Measurements from ENCODE around the gene KCNJ9.
"Not testable (repeated sequence)": the region's sequence is repeated elsewhere in the genome, so short reads cannot be mapped to it uniquely, and the experiment has no call there.

Gene KCNJ9

DNA sequence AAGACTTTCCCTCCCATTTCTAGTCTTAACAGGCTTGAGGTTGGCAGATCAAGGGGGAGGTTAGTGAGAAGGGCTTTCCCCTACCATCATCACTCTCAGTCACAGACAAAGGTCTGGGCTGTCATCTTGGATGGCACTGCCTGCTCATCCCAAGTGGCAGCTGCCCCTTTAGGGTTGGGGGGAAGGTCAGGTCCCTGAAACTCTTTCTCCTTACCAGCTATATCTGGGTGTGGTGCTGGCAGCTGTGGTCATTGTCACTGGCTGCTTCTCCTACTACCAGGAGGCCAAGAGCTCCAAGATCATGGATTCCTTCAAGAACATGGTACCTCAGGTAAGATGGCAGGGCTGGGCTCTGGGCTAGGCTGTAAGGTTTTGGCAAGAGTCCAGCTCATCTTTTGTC, 42.4 kb downstream of the KCNJ9 start:
- H3K4me3 ChIP-seq (ENCODE audit: low read length): no peak overlapping the region
- no peaks in the 10 kb centered on the region for H3K9me3 ChIP-seq (ENCODE audit: insufficient read depth, low read depth, low read length)
- no peak overlapping the region for H3K9ac ChIP-seq (ENCODE audit: low read depth, low read length)
- H3K4me1 ChIP-seq (ENCODE audit: insufficient read depth, low read length): peaks cover 5% of the 10 kb centered on the region
- H3K27me3 ChIP-seq (ENCODE audit: insufficient read depth, low read length): no peaks in the 10 kb centered on the region
- H3K27ac ChIP-seq (ENCODE audit: low read length): no peak overlapping the region
- H3K36me3 ChIP-seq (ENCODE audit: insufficient read depth, low read depth, low read length): peaks cover 79% of the 10 kb centered on the region

DNA sequence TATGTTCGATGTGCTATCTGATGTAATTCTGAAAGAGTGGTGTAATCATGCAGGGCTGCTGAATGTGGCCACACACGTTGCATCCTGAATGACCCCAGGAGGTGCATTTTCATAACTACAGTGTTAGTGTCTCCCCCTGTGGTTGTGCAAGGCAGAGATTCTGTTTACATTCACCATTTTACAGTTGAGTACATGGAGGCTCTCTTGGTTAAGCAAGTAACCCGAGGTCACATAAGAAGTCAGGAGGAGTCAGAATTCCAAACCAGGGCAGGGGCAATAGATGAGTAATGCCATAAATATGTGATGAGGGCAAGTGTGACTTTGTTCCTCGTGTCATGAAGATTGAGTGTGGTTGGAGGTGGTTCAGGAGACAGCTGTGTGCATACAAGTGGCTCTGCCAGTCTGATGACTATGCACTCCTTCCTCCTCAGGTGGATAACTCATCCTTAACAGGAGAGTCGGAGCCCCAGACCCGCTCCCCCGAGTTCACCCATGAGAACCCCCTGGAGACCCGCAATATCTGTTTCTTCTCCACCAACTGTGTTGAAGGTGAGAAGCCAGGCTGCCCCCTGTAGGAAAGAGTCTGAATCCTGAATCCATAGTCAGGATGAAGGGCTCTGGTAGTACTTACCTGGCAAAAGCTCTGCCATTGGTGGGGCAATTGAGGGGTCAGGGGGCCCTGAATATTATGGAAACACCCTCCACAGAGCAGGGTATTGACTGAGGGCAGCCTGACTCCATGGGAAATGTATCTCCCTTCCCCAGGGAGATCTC, 43.6 kb downstream of the KCNJ9 start:
- H3K4me1 ChIP-seq (ENCODE audit: insufficient read depth, low read length): peaks cover 5% of the 10 kb centered on the region
- no peak overlapping the region for H3K27ac ChIP-seq (ENCODE audit: low read length)
- H3K9me3 ChIP-seq (ENCODE audit: insufficient read depth, low read depth, low read length): no peaks in the 10 kb centered on the region
- no peaks in the 10 kb centered on the region for H3K27me3 ChIP-seq (ENCODE audit: insufficient read depth, low read length)
- no peak overlapping the region for H3K9ac ChIP-seq (ENCODE audit: low read depth, low read length)
- H3K36me3 ChIP-seq (ENCODE audit: insufficient read depth, low read depth, low read length): peaks cover 88% of the 10 kb centered on the region
- H3K4me3 ChIP-seq (ENCODE audit: low read length): no peak overlapping the region

DNA sequence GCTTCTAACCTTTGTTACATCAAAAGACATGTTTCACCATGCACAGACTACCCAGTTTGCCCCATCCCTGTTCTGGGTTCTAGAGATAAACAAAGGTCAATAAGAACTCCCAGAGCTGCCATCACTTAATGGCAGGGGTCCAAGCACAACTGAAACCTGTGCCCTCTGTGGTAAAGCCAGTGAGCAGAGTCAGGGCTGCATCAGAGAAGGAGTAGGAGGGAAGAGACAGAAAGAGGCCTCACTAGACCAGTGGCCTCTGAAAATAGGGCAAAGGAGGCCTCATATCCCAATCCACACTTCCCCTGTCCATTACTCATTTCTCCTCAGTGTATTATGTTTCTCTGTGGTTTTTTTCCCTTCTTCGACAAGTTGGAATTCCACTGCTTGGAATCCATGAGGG, 44.4 kb downstream of the KCNJ9 start:
- Histone ChIP-seq H3K9ac (ENCODE audit: low read depth, low read length) (no peak overlapping the region), H3K36me3 (ENCODE audit: insufficient read depth, low read depth, low read length) (peaks cover 96% of the 10 kb centered on the region), H3K9me3 (ENCODE audit: insufficient read depth, low read depth, low read length) (no peaks in the 10 kb centered on the region), H3K27ac (ENCODE audit: low read length) (no peak overlapping the region), H3K4me1 (ENCODE audit: insufficient read depth, low read length) (peaks cover 5% of the 10 kb centered on the region), H3K27me3 (ENCODE audit: insufficient read depth, low read length) (no peaks in the 10 kb centered on the region), H3K4me3 (ENCODE audit: low read length) (no peak overlapping the region)

DNA sequence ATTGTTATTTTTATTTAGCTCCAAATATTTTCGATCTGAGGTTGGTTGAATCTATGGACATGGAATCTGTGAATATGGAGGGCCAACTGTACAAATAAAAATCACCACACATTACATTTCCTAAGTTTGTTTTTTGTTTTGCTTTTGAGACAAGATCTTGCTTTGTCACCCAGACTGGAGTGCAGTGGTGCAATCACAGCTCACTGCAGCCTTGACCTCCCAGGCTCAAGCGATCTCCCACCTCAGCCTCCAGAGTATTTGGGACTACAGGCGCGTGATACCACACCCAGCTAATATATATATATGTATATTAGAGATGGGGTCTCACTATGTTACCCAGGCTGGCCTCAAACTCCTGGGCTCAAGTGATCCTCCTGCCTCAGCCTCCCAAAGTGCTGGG, 45.0 kb downstream of the KCNJ9 start:
- H3K27me3 ChIP-seq (ENCODE audit: insufficient read depth, low read length); H3K4me3 ChIP-seq (ENCODE audit: low read length); H3K9ac ChIP-seq (ENCODE audit: low read depth, low read length); H3K9me3 ChIP-seq (ENCODE audit: insufficient read depth, low read depth, low read length); H3K4me1 ChIP-seq (ENCODE audit: insufficient read depth, low read length); H3K27ac ChIP-seq (ENCODE audit: low read length): not testable (repeated sequence)
- H3K36me3 ChIP-seq (ENCODE audit: insufficient read depth, low read depth, low read length): peaks cover 97% of the 10 kb centered on the region

DNA sequence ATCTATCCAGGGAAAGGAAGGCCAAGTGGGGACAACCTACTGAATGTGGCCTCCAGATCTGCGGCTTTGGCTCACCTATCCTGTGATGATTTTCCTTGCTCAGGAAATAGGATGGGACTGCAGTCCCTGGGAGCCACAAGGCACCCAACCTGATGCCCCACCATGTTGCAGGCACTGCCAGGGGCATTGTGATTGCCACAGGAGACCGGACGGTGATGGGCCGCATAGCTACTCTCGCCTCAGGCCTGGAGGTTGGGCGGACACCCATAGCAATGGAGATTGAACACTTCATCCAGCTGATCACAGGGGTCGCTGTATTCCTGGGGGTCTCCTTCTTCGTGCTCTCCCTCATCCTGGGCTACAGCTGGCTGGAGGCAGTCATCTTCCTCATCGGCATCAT, 46.0 kb downstream of the KCNJ9 start:
- H3K9me3 ChIP-seq (ENCODE audit: insufficient read depth, low read depth, low read length): no peaks in the 10 kb centered on the region
- H3K27ac ChIP-seq (ENCODE audit: low read length): no peak overlapping the region
- H3K4me3 ChIP-seq (ENCODE audit: low read length): no peak overlapping the region
- peaks cover 5% of the 10 kb centered on the region for H3K4me1 ChIP-seq (ENCODE audit: insufficient read depth, low read length)
- H3K36me3 ChIP-seq (ENCODE audit: insufficient read depth, low read depth, low read length): peaks cover 98% of the 10 kb centered on the region
- no peak overlapping the region for H3K9ac ChIP-seq (ENCODE audit: low read depth, low read length)
- H3K27me3 ChIP-seq (ENCODE audit: insufficient read depth, low read length): no peaks in the 10 kb centered on the region

DNA sequence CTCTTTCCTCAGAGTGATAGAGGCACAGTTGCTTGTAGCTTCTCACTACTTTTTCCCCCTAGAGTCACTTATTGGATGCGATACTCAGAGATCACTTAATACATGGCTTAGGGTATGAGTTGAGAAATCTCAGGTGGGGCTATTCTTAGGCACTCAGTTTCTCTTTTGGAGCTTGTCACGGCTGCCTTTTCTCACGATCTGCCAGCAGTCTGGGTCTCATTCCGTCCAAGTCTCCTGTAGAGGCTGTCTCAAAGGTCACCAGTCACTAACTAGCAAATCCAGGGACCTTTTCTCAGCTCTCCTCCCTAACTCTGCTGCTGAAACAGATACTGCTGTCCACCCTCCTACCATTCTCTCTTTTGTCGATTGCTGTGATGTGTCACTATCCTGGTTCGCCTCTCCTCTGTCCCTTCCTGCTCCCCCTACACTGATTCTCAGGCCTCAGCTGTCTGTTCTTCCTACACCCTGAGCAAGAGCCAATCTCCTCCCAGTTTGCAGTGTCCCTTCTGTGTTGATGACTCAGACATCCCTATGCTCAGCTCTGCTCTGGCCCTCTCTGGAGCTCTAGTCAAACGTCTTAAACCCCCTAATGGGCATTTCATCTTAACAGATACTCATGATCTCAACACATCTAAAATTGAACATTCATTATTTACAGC, 46.7 kb downstream of the KCNJ9 start:
- H3K36me3 ChIP-seq (ENCODE audit: insufficient read depth, low read depth, low read length): peaks cover 98% of the 10 kb centered on the region
- no peaks in the 10 kb centered on the region for H3K9me3 ChIP-seq (ENCODE audit: insufficient read depth, low read depth, low read length)
- H3K9ac ChIP-seq (ENCODE audit: low read depth, low read length): no peak overlapping the region
- no peak overlapping the region for H3K4me3 ChIP-seq (ENCODE audit: low read length)
- no peaks in the 10 kb centered on the region for H3K27me3 ChIP-seq (ENCODE audit: insufficient read depth, low read length)
- H3K4me1 ChIP-seq (ENCODE audit: insufficient read depth, low read length): peaks cover 5% of the 10 kb centered on the region
- no peak overlapping the region for H3K27ac ChIP-seq (ENCODE audit: low read length)

DNA sequence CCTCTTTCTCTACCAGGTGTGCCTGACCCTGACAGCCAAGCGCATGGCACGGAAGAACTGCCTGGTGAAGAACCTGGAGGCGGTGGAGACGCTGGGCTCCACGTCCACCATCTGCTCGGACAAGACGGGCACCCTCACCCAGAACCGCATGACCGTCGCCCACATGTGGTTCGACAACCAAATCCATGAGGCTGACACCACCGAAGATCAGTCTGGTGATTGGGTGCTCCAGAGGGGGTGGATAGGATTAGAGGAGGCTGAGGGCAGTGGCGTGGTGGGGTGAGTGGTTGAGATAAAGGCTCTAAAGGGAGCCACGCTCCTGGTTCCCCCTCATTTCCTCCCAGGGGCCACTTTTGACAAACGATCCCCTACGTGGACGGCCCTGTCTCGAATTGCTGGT, 47.3 kb downstream of the KCNJ9 start:
- peaks cover 5% of the 10 kb centered on the region for H3K4me1 ChIP-seq (ENCODE audit: insufficient read depth, low read length)
- no peak overlapping the region for H3K27ac ChIP-seq (ENCODE audit: low read length)
- H3K9ac ChIP-seq (ENCODE audit: low read depth, low read length): no peak overlapping the region
- H3K27me3 ChIP-seq (ENCODE audit: insufficient read depth, low read length): no peaks in the 10 kb centered on the region
- no peaks in the 10 kb centered on the region for H3K9me3 ChIP-seq (ENCODE audit: insufficient read depth, low read depth, low read length)
- H3K36me3 ChIP-seq (ENCODE audit: insufficient read depth, low read depth, low read length): peaks cover 98% of the 10 kb centered on the region
- no peak overlapping the region for H3K4me3 ChIP-seq (ENCODE audit: low read length)

DNA sequence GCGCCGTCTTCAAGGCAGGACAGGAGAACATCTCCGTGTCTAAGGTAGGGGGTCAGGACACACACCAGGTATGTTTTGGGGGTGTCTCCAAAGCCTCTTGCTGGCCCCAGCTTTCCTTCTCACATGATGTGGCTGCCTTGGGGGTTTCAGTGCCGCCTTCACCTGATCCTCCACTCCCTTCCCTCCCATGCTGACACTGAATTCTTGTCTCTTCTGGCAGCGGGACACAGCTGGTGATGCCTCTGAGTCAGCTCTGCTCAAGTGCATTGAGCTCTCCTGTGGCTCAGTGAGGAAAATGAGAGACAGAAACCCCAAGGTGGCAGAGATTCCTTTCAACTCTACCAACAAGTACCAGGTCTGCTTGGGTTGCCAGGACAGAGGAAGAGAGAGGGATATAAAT, 47.7 kb downstream of the KCNJ9 start:
- Histone ChIP-seq H3K9me3 (ENCODE audit: insufficient read depth, low read depth, low read length) (no peaks in the 10 kb centered on the region), H3K4me3 (ENCODE audit: low read length) (no peak overlapping the region), H3K36me3 (ENCODE audit: insufficient read depth, low read depth, low read length) (peaks cover 98% of the 10 kb centered on the region), H3K27me3 (ENCODE audit: insufficient read depth, low read length) (no peaks in the 10 kb centered on the region), H3K27ac (ENCODE audit: low read length) (no peak overlapping the region), H3K4me1 (ENCODE audit: insufficient read depth, low read length) (peaks cover 5% of the 10 kb centered on the region), H3K9ac (ENCODE audit: low read depth, low read length) (no peak overlapping the region)

DNA sequence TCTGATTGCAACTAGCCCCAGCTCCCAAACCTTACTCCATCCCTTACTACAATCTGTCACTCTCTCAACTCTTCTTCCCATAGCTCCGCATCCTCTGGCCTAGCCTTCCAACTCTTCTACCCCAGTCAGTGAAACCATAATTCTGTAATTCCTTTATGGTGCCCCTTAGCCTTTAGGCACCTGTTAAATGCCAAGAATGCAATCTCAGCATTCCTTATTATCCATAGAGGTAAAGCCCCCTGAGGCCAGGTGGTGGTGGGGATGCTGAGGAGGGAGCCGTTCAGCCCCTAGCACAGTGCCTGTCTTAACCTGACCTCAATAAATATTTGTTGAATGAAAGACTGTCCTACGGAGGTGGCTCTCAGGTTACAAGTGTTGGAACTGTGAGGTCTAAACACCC, 48.2 kb downstream of the KCNJ9 start:
- Histone ChIP-seq H3K4me1 (ENCODE audit: insufficient read depth, low read length) (peaks cover 3% of the 10 kb centered on the region), H3K27ac (ENCODE audit: low read length) (no peak overlapping the region), H3K36me3 (ENCODE audit: insufficient read depth, low read depth, low read length) (peaks cover 97% of the 10 kb centered on the region), H3K9me3 (ENCODE audit: insufficient read depth, low read depth, low read length) (no peaks in the 10 kb centered on the region), H3K4me3 (ENCODE audit: low read length) (no peak overlapping the region), H3K27me3 (ENCODE audit: insufficient read depth, low read length) (no peaks in the 10 kb centered on the region), H3K9ac (ENCODE audit: low read depth, low read length) (no peak overlapping the region)

DNA sequence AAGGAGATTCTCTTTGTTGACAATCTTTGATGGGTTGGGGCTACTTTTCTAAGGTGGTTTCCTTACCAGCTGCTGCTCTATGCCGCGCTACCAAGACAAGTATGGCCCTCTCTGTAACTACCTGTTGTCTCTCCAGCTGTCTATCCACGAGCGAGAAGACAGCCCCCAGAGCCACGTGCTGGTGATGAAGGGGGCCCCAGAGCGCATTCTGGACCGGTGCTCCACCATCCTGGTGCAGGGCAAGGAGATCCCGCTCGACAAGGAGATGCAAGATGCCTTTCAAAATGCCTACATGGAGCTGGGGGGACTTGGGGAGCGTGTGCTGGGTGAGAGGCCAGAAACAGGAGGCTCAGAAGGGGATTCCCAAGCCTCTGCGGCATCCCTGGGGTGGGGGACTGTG, 48.6 kb downstream of the KCNJ9 start:
- Histone ChIP-seq H3K4me3 (ENCODE audit: low read length) (no peak overlapping the region), H3K9ac (ENCODE audit: low read depth, low read length) (no peak overlapping the region), H3K36me3 (ENCODE audit: insufficient read depth, low read depth, low read length) (peaks cover 97% of the 10 kb centered on the region), H3K9me3 (ENCODE audit: insufficient read depth, low read depth, low read length) (no peaks in the 10 kb centered on the region), H3K4me1 (ENCODE audit: insufficient read depth, low read length) (no peaks in the 10 kb centered on the region), H3K27ac (ENCODE audit: low read length) (no peak overlapping the region), H3K27me3 (ENCODE audit: insufficient read depth, low read length) (no peaks in the 10 kb centered on the region)

DNA sequence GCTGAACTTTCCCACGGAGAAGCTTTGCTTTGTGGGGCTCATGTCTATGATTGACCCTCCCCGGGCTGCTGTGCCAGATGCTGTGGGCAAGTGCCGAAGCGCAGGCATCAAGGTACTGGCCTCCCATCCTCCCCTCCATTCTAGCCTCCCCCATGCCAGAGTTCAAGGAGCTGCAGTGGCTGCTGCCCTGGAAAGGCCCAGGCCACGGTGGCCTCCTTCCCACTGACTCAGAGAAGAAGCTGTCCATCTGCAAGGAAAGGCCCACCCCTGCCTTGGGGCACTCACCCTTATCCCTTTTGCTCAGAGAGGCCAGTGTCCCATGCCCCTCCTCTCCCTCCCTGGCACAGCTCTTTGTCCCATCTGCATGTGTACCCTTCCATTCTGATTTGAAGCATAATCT, 49.1 kb downstream of the KCNJ9 start:
- peaks cover 97% of the 10 kb centered on the region for H3K36me3 ChIP-seq (ENCODE audit: insufficient read depth, low read depth, low read length)
- H3K4me1 ChIP-seq (ENCODE audit: insufficient read depth, low read length): no peaks in the 10 kb centered on the region
- no peak overlapping the region for H3K9ac ChIP-seq (ENCODE audit: low read depth, low read length)
- H3K9me3 ChIP-seq (ENCODE audit: insufficient read depth, low read depth, low read length): no peaks in the 10 kb centered on the region
- no peak overlapping the region for H3K4me3 ChIP-seq (ENCODE audit: low read length)
- H3K27me3 ChIP-seq (ENCODE audit: insufficient read depth, low read length): no peaks in the 10 kb centered on the region
- no peak overlapping the region for H3K27ac ChIP-seq (ENCODE audit: low read length)

DNA sequence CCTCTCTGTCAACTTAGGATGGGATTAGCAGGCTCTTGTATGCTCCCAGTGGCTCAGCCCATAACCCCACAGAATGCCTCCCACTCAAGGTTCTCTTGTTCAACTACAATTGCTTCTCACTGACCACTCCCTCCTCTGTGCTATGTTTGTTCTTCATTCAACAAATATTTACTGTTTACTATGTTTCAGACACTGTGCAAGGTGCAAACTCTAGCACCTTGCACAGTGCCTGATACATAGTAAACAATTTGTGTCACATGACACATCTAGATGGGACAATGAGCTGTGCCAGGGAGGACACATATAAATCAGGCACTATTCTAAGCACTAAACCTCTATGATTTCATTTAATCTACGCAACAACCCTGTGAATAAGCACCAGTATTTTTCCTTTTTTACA, 49.6 kb downstream of the KCNJ9 start:
- peaks cover 97% of the 10 kb centered on the region for H3K36me3 ChIP-seq (ENCODE audit: insufficient read depth, low read depth, low read length)
- H3K27me3 ChIP-seq (ENCODE audit: insufficient read depth, low read length): no peaks in the 10 kb centered on the region

More for the DNA sequence above, 49.6 kb downstream of the KCNJ9 start:
- H3K9ac ChIP-seq (ENCODE audit: low read depth, low read length): no peak overlapping the region
- no peaks in the 10 kb centered on the region for H3K4me1 ChIP-seq (ENCODE audit: insufficient read depth, low read length)
- H3K4me3 ChIP-seq (ENCODE audit: low read length): no peak overlapping the region
- no peak overlapping the region for H3K27ac ChIP-seq (ENCODE audit: low read length)
- H3K9me3 ChIP-seq (ENCODE audit: insufficient read depth, low read depth, low read length): no peaks in the 10 kb centered on the region

Data from iPS-20b (cell line).